Stimulated activated CD8-positive, alpha-beta memory T cell treated with anti-CD3 and anti-CD28 coated beads, Interleukin-12 subunit alpha, Interleukin-12 subunit beta, amount 100 ng/mL, for 24 hours (primary cell): ENCODE data around the gene ZNF506.
"Not testable (repeated sequence)": the region's sequence is repeated elsewhere in the genome, so short reads cannot be mapped to it uniquely, and the experiment has no call there.

Experiments
- DNase-seq: peaks from one replicate; pipeline ENCODE4 v3.0.0-alpha.2; 2020; ENCODE audit errors: extremely low read depth

ZNF506 gene

DNA sequence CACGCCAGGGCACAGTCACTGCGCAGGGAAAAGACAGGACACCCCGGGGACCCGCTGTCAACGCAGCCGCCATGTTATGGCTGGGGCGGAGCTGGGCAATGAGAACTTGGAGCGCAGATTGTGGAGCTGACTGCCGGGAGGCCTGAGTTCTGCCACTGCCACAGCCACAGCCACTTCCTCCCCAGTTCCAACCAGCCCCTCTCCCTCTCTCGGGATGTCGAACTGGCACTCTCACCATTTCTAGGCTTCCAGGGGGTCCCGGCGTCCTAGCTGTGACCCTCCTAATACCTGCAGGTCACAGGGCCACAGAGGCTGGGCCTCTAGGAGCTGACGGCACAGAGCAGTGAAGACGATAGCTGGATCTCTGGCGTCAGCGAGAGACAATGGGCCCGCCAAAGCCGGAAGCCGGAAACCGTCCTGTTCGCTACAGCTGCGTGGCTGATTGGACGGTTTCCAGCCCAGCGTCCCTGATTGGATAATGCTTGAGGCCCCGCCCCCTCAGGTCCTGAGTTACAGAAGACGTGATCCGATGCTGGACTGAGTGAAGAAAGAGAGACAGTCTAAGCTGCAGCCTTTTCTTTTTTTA lies at the start of gene ZNF506:
ZNF506 (minus strand) TSS at position 385 of the 586 bp plus-strand sequence; CDS start at position 238, 147 bp downstream.
- DNase-seq = peak; percentile 94

DNA sequence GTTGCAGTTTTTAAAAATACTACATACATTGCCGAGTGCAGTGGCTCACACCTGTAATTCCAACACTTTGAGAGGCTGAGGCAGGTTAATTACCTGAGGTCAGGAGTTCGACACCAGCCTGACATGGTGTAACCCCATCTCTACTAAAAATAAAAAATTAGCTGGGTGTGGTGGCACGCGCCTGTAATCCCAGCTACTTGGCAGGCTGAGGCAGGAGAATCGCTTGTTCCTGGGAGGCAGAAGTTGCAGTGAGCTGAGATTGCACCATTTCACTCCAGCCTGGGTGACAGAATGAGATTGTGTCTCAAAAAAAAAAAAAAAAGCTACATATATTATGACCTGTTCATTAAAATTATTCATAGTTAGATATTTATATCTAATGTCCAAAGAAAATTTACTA lies 48.5 kb upstream of the ZNF506 start:
- DNase-seq = not testable (repeated sequence)

DNA sequence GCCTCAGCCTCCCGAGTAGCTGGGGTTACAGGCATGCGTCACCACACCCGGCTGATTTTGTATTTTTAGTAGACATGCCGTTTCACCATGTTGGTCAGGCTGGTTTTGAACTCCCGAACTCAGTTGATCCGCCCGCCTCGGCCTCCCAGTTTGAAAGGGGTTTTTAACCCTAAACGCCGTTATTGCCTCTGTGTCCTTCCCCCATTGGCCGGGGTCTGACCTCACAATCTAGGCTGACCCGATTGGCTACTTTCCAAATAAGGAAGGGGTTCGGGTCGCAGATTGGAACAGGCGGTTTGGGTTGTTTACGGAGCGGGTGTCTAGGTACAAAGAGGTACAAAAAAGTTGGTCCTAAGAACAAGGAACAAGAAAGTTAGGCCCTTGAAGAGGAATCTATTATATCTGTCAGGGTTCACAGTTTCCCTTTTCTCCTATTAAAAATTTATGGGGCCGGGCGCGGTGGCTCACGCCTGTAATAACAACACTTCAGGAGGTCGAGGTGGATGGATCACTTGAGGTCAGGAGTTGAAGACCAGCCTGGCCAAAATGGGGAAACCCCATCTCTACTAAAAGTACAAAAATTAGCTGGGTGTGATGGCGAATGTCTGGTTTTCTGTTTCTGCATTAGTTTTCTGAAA lies 45.2 kb upstream of the ZNF506 start:
- DNase-seq = no peak

DNA sequence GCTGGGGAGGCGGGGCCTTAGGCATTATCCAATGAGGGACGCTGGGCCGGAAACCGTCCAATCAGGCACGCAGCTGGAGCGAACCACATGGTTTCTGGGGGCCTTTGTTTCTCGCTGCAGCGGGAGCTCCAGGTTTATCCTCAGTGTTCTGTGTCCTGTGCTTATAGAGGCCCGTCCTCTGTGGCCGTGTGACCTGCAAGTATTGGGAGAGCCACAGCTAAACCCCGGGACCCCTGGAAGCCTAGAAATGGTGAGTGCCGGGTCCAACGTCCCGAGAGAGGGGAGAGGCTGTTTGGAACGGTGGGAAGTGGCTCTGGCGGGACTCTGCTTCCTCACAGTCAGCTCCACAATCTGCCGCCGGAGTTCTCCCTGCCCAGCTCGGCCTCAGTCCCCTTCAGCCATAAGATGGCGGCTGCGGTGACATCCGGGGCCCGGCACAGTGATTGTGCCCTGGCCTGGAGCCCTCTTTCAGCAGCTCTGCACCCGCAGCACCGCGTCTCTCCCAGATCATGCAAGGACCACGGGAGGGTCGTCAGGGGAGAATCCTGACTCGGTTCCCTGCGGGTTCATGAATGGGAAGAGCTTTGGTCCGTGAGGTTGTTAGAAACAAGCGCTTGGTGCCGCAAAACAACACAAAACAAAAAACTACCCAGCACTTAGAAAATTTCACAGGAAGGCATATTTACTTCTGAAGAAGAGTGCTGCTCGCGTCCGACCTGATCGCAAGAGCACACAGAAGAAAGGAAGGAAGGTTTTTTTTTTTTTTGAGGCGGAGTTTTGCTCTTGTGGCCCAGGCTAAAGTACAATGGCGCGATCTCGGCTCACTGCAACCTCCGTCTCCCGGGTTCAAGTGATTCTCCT lies 44.4 kb upstream of the ZNF506 start, which contains the start of gene ZNF253:
ZNF253 (plus strand) TSS at position 133 of the 861 bp plus-strand sequence; CDS start at position 248, 115 bp downstream.
- DNase-seq = peak; percentile 88

DNA sequence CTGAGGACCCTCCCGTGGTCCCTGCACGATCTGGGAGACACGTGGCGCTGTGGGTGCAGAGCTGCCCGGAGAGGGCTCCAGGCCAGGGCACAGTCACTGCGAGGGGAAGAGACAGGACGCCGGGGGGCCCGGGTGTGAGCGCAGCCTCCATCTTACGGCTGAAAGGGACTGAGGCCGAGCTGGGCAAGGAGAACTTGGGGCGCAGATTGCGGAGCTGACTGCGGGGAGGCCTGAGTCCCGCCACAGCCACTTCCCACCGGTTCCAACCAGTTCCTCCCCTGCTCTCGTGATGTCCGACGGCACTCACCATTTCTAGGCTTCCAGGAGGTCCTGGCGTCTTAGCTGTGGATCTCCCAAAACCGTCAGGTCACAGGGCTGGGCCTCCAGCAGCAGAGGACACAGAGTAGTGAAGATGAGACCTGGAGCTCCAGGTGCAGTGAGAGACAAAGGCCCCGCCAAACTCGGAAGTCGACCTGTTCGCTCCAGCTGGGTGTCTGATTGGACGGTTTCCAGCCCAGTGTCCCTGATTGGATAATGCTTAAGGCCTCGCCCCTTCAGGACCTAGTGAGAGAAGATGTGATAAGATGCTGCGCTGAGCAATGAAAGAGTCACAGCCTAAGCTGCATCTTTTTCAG lies 39.3 kb upstream of the ZNF506 start:
- DNase-seq = no peak

DNA sequence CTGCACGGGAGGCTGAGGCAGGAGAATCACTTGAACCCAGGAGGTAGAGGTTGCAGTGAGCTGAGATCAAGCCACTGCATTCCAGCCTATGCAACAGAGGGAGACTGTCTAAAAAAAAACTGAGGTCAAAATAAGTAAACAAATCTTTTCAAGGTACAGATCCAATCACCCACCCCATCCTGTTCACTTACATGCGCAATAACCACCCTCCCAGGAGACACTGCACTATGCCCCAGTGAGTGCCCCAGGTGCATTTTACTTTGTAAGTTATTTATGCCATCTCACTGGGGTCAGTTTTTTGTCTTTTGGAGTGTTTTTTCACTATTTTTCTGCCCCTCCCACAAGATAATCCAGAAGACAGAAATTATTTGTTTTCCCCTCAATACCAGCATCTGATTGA lies 37.2 kb upstream of the ZNF506 start:
- no peak for DNase-seq

DNA sequence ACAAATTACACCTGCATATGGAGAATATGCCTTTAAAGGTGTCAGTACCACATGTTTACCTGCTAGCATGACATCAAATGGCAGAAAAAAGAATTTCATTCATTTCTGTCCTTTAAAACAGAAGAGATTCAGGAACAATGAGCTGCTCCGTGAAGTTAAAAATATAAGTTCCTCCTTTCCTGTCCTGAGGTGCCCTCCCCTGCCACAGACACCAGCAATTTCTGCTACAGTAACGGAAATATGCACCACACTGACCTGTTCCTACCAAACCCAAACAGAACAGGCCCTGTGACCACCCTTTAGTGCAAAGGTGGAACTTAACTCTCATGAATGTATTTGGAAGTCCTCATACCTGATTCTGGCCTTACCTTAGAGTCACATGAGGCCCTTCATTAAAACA lies 30.2 kb upstream of the ZNF506 start:
- not testable (repeated sequence) for DNase-seq

DNA sequence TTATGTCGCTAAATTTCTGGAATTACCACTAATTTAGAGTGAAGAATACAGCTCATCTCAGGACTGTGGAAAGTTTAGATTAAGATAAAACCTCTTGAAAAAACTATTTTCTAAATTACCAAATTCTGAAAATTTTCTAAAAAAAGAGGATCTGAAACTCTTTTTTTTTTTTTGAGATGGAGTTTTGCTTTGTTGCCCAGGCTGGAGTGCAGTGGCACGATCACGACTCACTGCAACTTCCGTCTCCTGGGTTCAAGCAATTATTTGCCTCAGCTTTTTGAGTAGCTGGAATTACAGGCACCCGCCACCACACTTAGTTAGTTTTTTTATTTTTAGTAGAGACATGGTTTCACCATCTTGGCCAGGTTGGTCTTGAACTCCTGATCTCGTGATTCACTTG lies 27.5 kb upstream of the ZNF506 start:
- no peak for DNase-seq

DNA sequence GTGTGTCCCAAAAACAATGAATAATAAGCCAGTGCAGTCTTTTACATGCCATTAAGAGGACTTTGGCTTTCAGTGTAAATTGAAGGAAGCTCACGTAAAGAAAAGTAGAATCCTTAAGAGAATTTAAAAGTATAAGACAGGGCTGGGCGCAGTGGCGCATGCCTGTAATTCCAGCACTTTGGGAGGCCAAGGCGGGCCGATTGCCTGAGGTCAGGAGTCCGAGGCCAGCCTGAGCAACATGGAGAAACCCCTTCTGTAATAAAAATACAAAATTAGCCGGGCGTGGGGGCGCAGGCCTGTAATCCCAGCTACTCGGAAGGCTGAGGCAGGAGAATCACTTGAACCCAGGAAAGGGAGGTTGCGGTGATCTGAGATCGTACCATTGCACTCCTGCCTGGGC lies 26.2 kb upstream of the ZNF506 start:
- DNase-seq = no peak

DNA sequence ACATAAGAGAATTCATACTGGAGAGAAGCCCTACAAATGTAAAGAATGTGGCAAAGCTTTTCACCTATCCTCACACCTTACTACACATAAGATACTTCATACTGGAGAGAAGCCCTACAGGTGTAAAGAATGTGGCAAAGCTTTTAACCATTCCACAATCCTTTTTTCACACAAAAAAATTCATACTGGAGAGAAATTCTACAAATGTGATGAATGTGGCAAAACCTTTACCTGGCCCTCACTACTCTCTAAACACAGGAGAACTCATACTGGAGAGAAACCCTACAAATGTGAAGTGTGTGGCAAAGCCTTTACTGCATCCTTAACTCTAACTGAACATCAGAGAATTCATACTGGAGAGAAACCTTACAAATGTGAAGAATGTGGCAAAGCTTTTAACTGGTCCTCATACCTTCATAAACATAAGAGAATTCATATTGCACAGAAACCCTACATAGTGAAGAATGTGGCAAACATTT lies 14.0 kb upstream of the ZNF506 start:
- no peak for DNase-seq

DNA sequence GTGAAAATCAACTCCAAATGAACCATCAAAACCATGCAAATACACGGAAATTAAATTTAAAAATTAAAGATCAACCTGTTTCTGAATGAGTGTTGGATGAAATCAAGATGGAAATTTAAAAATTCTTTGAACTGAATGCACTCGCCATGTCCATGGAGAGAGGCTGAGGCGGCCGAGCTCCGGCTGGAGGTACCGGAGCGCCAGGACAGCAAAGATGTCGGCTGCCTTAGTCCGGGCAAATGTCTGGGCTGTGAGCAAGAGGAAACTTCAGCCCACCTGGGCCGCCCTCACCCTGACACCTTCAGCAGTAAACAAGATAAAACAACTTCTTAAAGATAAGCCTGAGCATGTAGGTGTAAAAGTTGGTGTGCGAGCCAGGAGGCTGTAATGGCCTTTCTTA lies 5.3 kb upstream of the ZNF506 start:
- DNase-seq = no peak

DNA sequence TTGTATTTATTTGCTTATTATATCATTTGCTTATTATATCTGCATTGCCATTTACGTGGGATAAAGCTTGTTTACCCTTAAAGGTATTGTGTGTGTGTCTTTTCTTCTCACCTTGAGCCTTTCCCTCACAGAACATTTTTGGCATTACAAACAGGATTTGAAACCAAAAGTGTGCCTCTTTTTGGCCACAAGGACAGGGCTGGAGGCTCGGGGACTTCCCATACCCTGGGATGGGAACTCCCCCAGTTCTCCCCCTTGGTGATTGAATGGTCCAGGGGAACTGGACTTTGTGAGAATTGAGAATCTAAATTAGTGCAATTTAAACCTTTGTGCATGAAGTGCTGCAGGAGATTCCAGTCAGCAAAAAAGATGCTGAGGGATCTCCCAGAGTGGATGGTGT lies 2.4 kb upstream of the ZNF506 start:
- no peak for DNase-seq

DNA sequence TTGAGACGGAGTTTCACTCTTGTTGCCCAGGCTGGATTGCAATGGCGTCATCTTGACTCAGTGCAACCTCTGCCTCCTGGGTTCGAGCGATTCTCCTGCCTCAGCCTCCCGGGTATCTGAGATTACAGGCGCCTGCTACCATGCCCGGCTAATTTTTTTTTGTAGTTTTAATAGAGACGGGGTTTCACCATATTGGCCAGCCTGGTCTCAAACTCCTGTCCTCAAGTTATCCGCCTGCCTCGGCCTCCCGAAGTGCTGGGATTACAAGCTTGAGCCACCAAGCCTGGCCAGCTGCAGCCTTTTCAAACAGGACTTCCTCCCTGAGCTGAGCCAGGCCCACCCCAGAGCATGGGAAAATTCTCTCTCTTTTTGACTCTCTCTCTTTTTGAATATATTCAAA lies 426 bp upstream of the ZNF506 start:
- not testable (repeated sequence) for DNase-seq

DNA sequence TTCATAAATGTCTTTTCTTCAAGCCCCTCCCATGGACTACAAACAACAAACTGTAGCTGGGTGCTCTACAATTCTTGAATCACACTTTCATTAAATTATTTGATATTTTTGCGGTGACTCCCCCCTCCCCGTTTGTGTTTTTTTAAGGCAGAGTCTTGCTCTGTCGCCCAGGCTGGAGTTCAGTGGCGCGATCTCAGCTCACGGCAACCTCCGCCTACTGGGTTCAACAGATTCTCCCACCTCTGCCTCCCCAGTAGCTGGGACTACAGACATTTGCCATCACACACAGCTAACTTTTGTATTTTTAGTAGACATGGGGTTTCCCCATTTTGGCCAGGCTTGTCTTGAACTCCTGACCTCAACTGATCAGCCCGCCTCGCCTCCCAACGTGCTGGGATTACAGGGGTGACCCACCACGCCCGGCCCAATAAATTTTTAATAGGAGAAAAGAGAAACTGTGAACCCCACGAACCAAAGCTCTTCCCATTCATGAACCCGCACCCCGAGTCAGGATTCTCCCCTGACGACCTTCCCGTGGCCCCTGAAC lies 703 bp downstream of the ZNF506 start:
- DNase-seq = no peak

DNA sequence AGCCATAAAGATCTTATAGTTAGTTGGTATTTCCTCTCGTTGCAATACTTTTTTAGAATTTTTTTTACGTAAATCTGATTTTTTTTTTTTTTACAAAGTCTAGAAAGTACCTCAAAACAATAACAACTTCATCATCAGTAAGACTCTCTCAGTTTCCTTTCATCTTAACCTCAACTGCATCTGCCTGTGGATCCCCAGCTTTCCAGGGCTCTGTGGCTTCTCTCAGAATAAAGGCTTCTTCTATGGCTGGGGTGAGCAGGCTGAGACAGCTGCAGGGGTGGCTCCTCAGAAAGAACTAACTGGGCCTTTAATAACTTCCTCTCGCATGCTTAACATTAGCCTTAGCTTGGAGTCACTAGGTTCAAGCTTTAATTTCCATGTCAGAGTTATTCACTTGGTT lies 4.2 kb downstream of the ZNF506 start:
- DNase-seq = no peak

DNA sequence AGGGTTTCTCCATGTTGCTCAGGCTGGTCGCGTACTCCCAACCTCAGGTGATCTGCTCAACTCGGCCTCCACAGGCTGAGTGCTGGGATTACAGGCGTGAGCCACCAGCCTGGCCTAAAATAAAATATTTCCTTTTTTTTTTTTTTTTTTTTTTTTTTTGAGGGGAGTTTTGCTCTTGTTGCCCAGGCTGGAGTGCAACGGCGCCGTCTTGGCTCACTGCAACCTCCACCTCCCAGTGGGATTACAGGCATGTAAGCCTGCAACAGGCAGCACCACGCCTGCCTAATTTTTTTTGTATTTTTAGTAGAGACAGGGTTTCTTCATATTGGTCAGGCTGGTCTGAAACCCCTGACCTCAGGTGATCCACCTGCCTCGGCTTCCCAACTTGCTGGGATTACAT lies 4.9 kb downstream of the ZNF506 start:
- DNase-seq = no peak

DNA sequence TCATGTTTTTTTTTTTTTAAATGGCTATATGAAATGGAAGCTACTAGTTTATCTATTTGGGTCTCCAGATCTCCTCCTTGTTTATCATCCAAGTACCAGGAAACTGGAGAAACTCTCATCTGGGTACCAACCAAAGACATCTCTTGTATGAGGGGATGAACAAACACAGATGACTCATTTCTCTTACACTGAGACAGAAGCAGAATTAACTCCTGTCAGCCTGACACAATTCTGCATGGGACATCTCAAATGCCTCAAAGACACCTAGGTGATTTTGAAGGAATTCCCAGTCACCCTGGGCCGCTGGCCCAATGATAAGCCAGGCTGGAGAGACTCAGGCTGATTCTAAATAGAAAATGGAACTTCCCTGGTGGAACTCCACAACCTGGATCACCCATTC lies 9.6 kb downstream of the ZNF506 start:
- DNase-seq = not testable (repeated sequence)

DNA sequence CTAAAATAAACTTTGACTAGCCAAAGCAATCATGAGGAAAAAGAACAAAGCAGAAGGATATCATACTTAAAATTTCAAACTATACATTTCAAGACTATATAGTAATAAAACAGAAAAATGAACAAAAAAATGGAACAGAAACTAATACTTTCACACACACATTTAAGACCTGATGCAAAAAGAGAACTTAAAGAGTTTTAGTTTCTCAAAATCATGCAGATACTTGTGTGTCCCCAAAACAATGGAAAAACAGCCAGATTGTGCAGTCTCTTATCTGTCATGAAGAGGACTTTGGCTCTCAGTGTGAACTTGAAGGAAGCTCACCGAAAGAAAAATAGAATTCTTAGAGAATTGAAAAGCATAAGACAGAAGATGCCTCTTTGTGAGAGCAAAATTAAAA lies 16.1 kb downstream of the ZNF506 start:
- DNase-seq = no peak

DNA sequence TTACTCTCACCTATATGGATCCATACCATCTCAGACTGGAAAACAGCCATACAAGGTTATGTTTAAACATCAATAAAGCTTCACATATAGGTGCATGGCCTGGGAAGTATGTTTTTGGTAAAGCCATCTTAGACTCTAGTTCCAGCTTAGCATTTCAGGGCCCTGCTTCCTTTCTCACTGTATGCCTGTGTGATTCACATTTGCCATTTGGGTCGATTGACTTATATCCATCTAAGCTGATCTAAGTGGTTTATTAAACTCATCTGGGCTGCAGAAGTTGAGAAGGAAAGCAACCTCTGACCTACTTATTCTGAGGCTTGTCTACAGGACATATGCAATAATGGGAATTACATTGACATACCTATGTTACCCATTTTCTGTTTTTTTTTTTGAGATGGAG lies 33.5 kb downstream of the ZNF506 start:
- no peak for DNase-seq

DNA sequence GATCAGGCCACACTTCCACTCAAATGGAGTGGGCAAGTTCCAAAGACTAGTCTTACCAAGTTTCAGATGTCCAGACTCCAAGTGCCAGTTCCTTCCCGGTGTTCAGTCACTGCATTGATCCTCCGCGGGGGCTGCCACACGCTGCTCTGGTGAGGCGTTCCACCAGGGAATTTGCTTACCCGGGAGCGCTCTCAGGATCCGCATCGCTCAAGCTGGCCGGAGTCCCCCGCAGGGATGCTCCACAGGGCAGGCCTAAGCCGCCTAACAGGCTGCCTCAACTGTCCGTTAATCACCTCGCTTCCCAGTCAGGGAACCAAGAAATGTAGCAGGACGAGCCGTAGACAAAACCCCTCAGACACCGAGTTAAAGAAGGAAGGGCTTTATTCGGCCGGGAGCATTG lies 36.1 kb downstream of the ZNF506 start:
- DNase-seq = not testable (repeated sequence)

DNA sequence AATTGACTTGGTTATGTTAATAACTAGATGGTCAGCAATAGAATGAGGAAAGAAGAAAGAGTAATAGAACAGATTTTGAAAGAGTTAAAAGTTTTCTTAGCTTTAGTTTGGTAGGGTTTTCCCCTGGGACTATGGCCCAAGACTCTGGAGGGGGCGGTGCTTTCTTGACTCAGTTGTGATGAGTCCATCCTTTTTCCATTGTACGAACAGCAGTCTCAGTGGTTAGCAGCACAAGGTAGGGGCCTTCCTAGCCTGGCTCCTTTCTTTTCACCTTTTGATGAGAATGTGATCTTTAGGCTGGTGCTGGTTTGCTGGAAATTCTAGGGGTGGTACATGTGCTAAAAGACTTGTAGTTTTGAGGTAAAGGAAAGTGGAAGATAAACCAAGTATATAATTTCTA lies 38.8 kb downstream of the ZNF506 start:
- no peak for DNase-seq

DNA sequence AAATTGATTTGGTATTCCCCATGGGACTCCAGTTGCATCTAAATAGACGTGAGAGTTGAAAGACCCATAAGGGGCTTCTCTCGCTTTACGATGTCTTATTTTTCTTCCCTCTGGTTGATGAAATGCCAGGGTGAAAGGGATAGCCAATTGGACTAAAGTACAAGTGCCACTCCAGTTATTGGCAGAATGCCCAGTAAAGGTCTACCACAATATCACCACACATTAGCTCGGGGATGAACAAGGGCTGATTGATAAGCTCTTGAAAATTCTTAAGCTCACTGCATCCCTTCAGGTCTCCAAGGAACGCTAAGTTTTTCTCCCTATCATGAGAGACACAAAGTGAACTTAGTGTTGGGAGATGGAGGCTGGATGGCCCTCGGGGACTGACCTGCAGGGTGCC lies 39.8 kb downstream of the ZNF506 start:
- DNase-seq = not testable (repeated sequence)
